ENCODE measurements around the gene SLC17A4.

The SLC17A4 gene

GRCh38 chr6:25768566-25768965, 14.0 kb downstream of the SLC17A4 start:
- DNase-seq (ENCODE audit: low spot score in 2 of 2) (no peak), ATAC-seq (ENCODE audit: low read depth) (no peak)
- Mint-ChIP-seq H3K4me1 (no peaks in the 10 kb centered on the region), H3K36me3 (no peaks in the 10 kb centered on the region), H3K27me3 (peaks cover 7% of the 10 kb centered on the region), H3K9me3 (no peaks in the 10 kb centered on the region), H3K4me3 (no peak overlapping the region), H3K27ac (no peak overlapping the region)

- H3K36me3 Mint-ChIP-seq = no peaks in the 10 kb centered on the region
- H3K9me3 Mint-ChIP-seq = no peaks in the 10 kb centered on the region
- H3K4me1 Mint-ChIP-seq = no peaks in the 10 kb centered on the region
- DNase-seq (ENCODE audit: low spot score in 2 of 2) = no peak
- H3K27ac Mint-ChIP-seq = no peak overlapping the region
- H3K4me3 Mint-ChIP-seq = no peak overlapping the region
- peaks cover 4% of the 10 kb centered on the region for H3K27me3 Mint-ChIP-seq
- no peak for ATAC-seq (ENCODE audit: low read depth)
Measured at GRCh38 chr6:25769983-25770382, 15.4 kb downstream of the SLC17A4 start.

GRCh38 chr6:25774120-25774715, 19.7 kb downstream of the SLC17A4 start:
- DNase-seq (ENCODE audit: low spot score in 2 of 2) (no peak), ATAC-seq (ENCODE audit: low read depth) (no peak)
- Mint-ChIP-seq H3K4me3 (no peak overlapping the region), H3K9me3 (no peaks in the 10 kb centered on the region), H3K36me3 (peaks cover 2% of the 10 kb centered on the region), H3K4me1 (no peaks in the 10 kb centered on the region), H3K27ac (no peak overlapping the region), H3K27me3 (peaks cover 7% of the 10 kb centered on the region)

GRCh38 chr6:25777031-25777430, 22.5 kb downstream of the SLC17A4 start:
- Mint-ChIP-seq H3K9me3 (no peaks in the 10 kb centered on the region), H3K4me1 (no peaks in the 10 kb centered on the region), H3K4me3 (no peak overlapping the region), H3K36me3 (peaks cover 2% of the 10 kb centered on the region), H3K27ac (no peak overlapping the region), H3K27me3 (peaks cover 7% of the 10 kb centered on the region)
- no peak for ATAC-seq (ENCODE audit: low read depth)
- no peak for DNase-seq (ENCODE audit: low spot score in 2 of 2)

GRCh38 chr6:25777856-25778649, 23.5 kb downstream of the SLC17A4 start:
- no peak for ATAC-seq (ENCODE audit: low read depth)
- peaks cover 6% of the 10 kb centered on the region for H3K27me3 Mint-ChIP-seq
- no peak overlapping the region for H3K4me3 Mint-ChIP-seq

GRCh38 chr6:25781134-25781533, 26.6 kb downstream of the SLC17A4 start:
- DNase-seq (ENCODE audit: low spot score in 2 of 2) (no peak), ATAC-seq (ENCODE audit: low read depth) (no peak)
- Mint-ChIP-seq H3K27ac (no peak overlapping the region), H3K9me3 (no peaks in the 10 kb centered on the region), H3K4me1 (no peaks in the 10 kb centered on the region), H3K4me3 (no peak overlapping the region), H3K27me3 (peaks cover 4% of the 10 kb centered on the region), H3K36me3 (peaks cover 2% of the 10 kb centered on the region)

More at GRCh38 chr6:25777856-25778649, 23.5 kb downstream of the SLC17A4 start:
- H3K27ac Mint-ChIP-seq = no peak overlapping the region
- H3K36me3 Mint-ChIP-seq = peaks cover 2% of the 10 kb centered on the region
- no peaks in the 10 kb centered on the region for H3K9me3 Mint-ChIP-seq
- no peak for DNase-seq (ENCODE audit: low spot score in 2 of 2)
- no peaks in the 10 kb centered on the region for H3K4me1 Mint-ChIP-seq

- ATAC-seq (ENCODE audit: low read depth) = no peak
- Mint-ChIP-seq H3K4me3 (no peak overlapping the region), H3K9me3 (no peaks in the 10 kb centered on the region), H3K4me1 (peaks cover 3% of the 10 kb centered on the region), H3K27ac (no peak overlapping the region), H3K36me3 (no peaks in the 10 kb centered on the region), H3K27me3 (no peaks in the 10 kb centered on the region)
- DNase-seq (ENCODE audit: low spot score in 2 of 2) = no peak
Measured at GRCh38 chr6:25787428-25787827, 32.9 kb downstream of the SLC17A4 start.

- Mint-ChIP-seq H3K4me1 (peaks cover 6% of the 10 kb centered on the region), H3K27ac (no peak overlapping the region), H3K36me3 (no peaks in the 10 kb centered on the region), H3K4me3 (no peak overlapping the region), H3K9me3 (no peaks in the 10 kb centered on the region), H3K27me3 (no peaks in the 10 kb centered on the region)
- ATAC-seq (ENCODE audit: low read depth) (peak; percentile 53), DNase-seq (ENCODE audit: low spot score in 2 of 2) (peak; percentile 23 to 30)
Measured at GRCh38 chr6:25788305-25788922, 33.9 kb downstream of the SLC17A4 start.

- H3K4me1 Mint-ChIP-seq = peaks cover 6% of the 10 kb centered on the region
- DNase-seq (ENCODE audit: low spot score in 2 of 2) = no peak
- no peaks in the 10 kb centered on the region for H3K36me3 Mint-ChIP-seq
- no peaks in the 10 kb centered on the region for H3K9me3 Mint-ChIP-seq
- H3K27me3 Mint-ChIP-seq = no peaks in the 10 kb centered on the region
- ATAC-seq (ENCODE audit: low read depth) = no peak
- H3K4me3 Mint-ChIP-seq = no peak overlapping the region
- no peak overlapping the region for H3K27ac Mint-ChIP-seq
Measured at GRCh38 chr6:25789475-25789874, 34.9 kb downstream of the SLC17A4 start.

- DNase-seq (ENCODE audit: low spot score in 2 of 2) = no peak
- no peak for ATAC-seq (ENCODE audit: low read depth)
- Mint-ChIP-seq H3K27ac (no peak overlapping the region), H3K4me3 (no peak overlapping the region), H3K36me3 (no peaks in the 10 kb centered on the region), H3K27me3 (peaks cover 2% of the 10 kb centered on the region), H3K9me3 (no peaks in the 10 kb centered on the region), H3K4me1 (peaks cover 6% of the 10 kb centered on the region)
Measured at GRCh38 chr6:25792016-25792415, 37.5 kb downstream of the SLC17A4 start.

- Mint-ChIP-seq H3K4me1 (peaks cover 3% of the 10 kb centered on the region), H3K36me3 (no peaks in the 10 kb centered on the region), H3K27ac (no peak overlapping the region), H3K4me3 (no peak overlapping the region), H3K9me3 (no peaks in the 10 kb centered on the region), H3K27me3 (peaks cover 5% of the 10 kb centered on the region)
- ATAC-seq (ENCODE audit: low read depth) = no peak
- DNase-seq (ENCODE audit: low spot score in 2 of 2) = no peak
Measured at GRCh38 chr6:25793970-25794369, 39.4 kb downstream of the SLC17A4 start.

- H3K36me3 Mint-ChIP-seq = no peaks in the 10 kb centered on the region
- H3K4me1 Mint-ChIP-seq = peaks cover 3% of the 10 kb centered on the region
- no peaks in the 10 kb centered on the region for H3K9me3 Mint-ChIP-seq
- no peak overlapping the region for H3K4me3 Mint-ChIP-seq
- peaks cover 5% of the 10 kb centered on the region for H3K27me3 Mint-ChIP-seq
- DNase-seq (ENCODE audit: low spot score in 2 of 2) (no peak), ATAC-seq (ENCODE audit: low read depth) (no peak)
- H3K27ac Mint-ChIP-seq = no peak overlapping the region
Measured at GRCh38 chr6:25794784-25795183, 40.2 kb downstream of the SLC17A4 start.

- Mint-ChIP-seq H3K27me3 (peaks cover 9% of the 10 kb centered on the region), H3K27ac (no peak overlapping the region), H3K4me3 (no peak overlapping the region), H3K4me1 (no peaks in the 10 kb centered on the region), H3K9me3 (no peaks in the 10 kb centered on the region), H3K36me3 (no peaks in the 10 kb centered on the region)
- ATAC-seq (ENCODE audit: low read depth) = no peak
- DNase-seq (ENCODE audit: low spot score in 2 of 2) = no peak
Measured at GRCh38 chr6:25801436-25801835, 46.9 kb downstream of the SLC17A4 start.

GRCh38 chr6:25804804-25805203, 50.3 kb downstream of the SLC17A4 start:
- H3K27me3 Mint-ChIP-seq = peaks cover 10% of the 10 kb centered on the region
- no peak for DNase-seq (ENCODE audit: low spot score in 2 of 2)
- no peaks in the 10 kb centered on the region for H3K4me1 Mint-ChIP-seq
- H3K36me3 Mint-ChIP-seq = no peaks in the 10 kb centered on the region
- no peak overlapping the region for H3K27ac Mint-ChIP-seq
- ATAC-seq (ENCODE audit: low read depth) = no peak
- no peaks in the 10 kb centered on the region for H3K9me3 Mint-ChIP-seq
- H3K4me3 Mint-ChIP-seq = no peak overlapping the region
